Neuronal stem cell (in vitro differentiated cells): ENCODE measurements around the gene TWF1.

ENCODE experiments used
- DNase-seq: peaks from one replicate; pipeline ENCODE4 v3.0.0-alpha.2; 2013; ENCODE audit warnings: low spot score
- H2AFZ ChIP-seq: one replicate; pipeline ENCODE4 v1.6.1; 2013; ENCODE audit warnings: mild to moderate bottlenecking, low read length, inconsistent platforms
- H2AK5ac ChIP-seq: 2 replicates; pipeline ENCODE4 v1.6.1; 2013; ENCODE audit warnings: low read depth, mild to moderate bottlenecking, inconsistent platforms, low read length, moderate library complexity, mixed read lengths
- H2BK120ac ChIP-seq: 2 replicates; pipeline ENCODE4 v1.6.1; 2013; ENCODE audit warnings: low read depth, mild to moderate bottlenecking, inconsistent platforms, low read length, moderate library complexity, mixed read lengths
- H2BK12ac ChIP-seq: one replicate; pipeline ENCODE4 v1.6.1; 2013; ENCODE audit warnings: low read length, inconsistent platforms
- H2BK15ac ChIP-seq: 2 replicates; pipeline ENCODE4 v1.6.1; 2013; ENCODE audit warnings: mild to moderate bottlenecking, low read length, inconsistent platforms, mixed read lengths
- H2BK5ac ChIP-seq: one replicate; pipeline ENCODE4 v1.6.1; 2013; ENCODE audit warnings: inconsistent platforms, mild to moderate bottlenecking, low read length, moderate library complexity
- H3K14ac ChIP-seq: one replicate; pipeline ENCODE4 v1.6.1; 2013; ENCODE audit warnings: low read length, inconsistent platforms
- H3K18ac ChIP-seq: 2 replicates; pipeline ENCODE4 v1.6.1; 2013; ENCODE audit warnings: low read length, inconsistent platforms
- H3K23ac ChIP-seq: 2 replicates; pipeline ENCODE4 v1.6.1; 2013; ENCODE audit warnings: low read depth, mild to moderate bottlenecking, mixed read lengths, low read length, inconsistent platforms; ENCODE audit not compliant: poor library complexity
- H3K27ac ChIP-seq: replicated peaks from 3 replicates; pipeline ENCODE4 v1.5.1; 2013; ENCODE audit warnings: low read length, inconsistent platforms
- H3K27me3 ChIP-seq, 3 experiments: 2 replicates each; pipeline ENCODE4 v1.6.1; 2013; ENCODE audit warnings: low read length in 3 of 3, mild to moderate bottlenecking in 2 of 3, inconsistent platforms in 1 of 3, low read depth in 1 of 3, mixed read lengths in 1 of 3, moderate library complexity in 1 of 3; ENCODE audit not compliant: control insufficient read depth in 3 of 3, insufficient read depth in 3 of 3
- H3K36me3 ChIP-seq, 2 donors: replicated peaks in 1 of 2; 2 replicates each; pipeline ENCODE4 v1.6.1; 2013; ENCODE audit warnings: low read length in 2 of 2; ENCODE audit not compliant: control insufficient read depth in 2 of 2, insufficient read depth in 2 of 2
- H3K4ac ChIP-seq: 2 replicates; pipeline ENCODE4 v1.6.1; 2013; ENCODE audit warnings: inconsistent platforms, mild to moderate bottlenecking, low read length, moderate library complexity
- H3K4me1 ChIP-seq, 2 donors: 1 replicate in 1 of 2; 2 replicates in 1 of 2; pipeline ENCODE4 v1.6.1; 2013; ENCODE audit warnings: low read length in 2 of 2, low read depth in 1 of 2; ENCODE audit not compliant: control insufficient read depth in 2 of 2, insufficient read depth in 1 of 2
- H3K4me2 ChIP-seq: one replicate; pipeline ENCODE4 v1.6.1; 2013; ENCODE audit warnings: mild to moderate bottlenecking, low read length, inconsistent platforms; ENCODE audit not compliant: insufficient read depth, poor library complexity, severe bottlenecking
- H3K4me3 ChIP-seq, 2 donors: 2 replicates each; pipeline ENCODE4 v1.5.1; 2013; ENCODE audit warnings: low read length in 2 of 2, mild to moderate bottlenecking in 2 of 2, inconsistent platforms in 1 of 2, moderate library complexity in 1 of 2
- H3K79me1 ChIP-seq: one replicate; pipeline ENCODE4 v1.6.1; 2013; ENCODE audit warnings: low read depth, mild to moderate bottlenecking, inconsistent platforms, low read length, moderate library complexity
- H3K9ac ChIP-seq: one replicate; pipeline ENCODE4 v1.6.1; 2013; ENCODE audit warnings: mild to moderate bottlenecking, low read depth, low read length, inconsistent platforms; ENCODE audit not compliant: poor library complexity
- H3K9me3 ChIP-seq, 2 donors: replicated peaks in 1 of 2; 2 replicates each; pipeline versions ENCODE3 to v1.6.1; 2013; ENCODE audit warnings: low read length in 2 of 2, mild to moderate bottlenecking in 2 of 2, inconsistent platforms in 1 of 2, low read depth in 1 of 2, mixed read lengths in 1 of 2, moderate library complexity in 1 of 2; ENCODE audit not compliant: control insufficient read depth in 2 of 2, insufficient read depth in 1 of 2
- H4K8ac ChIP-seq: one replicate; pipeline ENCODE4 v1.6.1; 2013; ENCODE audit warnings: low read depth, mild to moderate bottlenecking, inconsistent platforms, low read length, moderate library complexity
- H4K91ac ChIP-seq: one replicate; pipeline ENCODE4 v1.6.1; 2013; ENCODE audit warnings: low read length, low read depth, mild to moderate bottlenecking, inconsistent platforms; ENCODE audit not compliant: poor library complexity
- WGBS, 2 donors: extraction: QIAGEN DNeasy Blood & Tissue Kit; methylation state at CpG; one replicate each; pipeline ENCODE4 v1.1.7; 2013; ENCODE audit warnings: missing lambda C conversion rate in 2 of 2, mixed read lengths in 1 of 2; ENCODE audit not compliant: insufficient read length in 2 of 2, insufficient replicate concordance in 1 of 2; ENCODE audit errors: extremely low coverage in 2 of 2; 5-methylcytosine and 5-hydroxymethylcytosine counted together

Gene TWF1

DNA sequence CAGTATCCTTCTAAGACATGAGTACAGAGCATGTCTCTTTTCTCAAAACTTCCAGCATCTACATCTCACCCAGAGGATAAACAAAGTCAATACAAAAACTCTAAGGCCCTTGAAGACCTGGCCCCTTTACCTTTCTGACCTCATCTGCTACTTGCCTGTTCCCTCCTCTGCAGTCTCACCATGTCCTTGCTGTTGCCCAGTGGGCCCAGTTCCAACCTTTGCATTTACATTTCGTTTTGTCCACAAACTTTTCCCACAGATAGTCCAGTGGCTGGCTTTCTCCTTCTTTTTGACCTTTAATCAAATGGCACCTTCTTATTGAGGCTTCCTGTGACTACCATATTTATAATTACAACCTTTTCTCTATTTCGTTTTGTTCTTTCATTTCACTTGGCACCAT lies 45.7 kb downstream of the TWF1 start:
- Histone ChIP-seq H4K8ac (no peak overlapping the region), H2BK5ac (no peak overlapping the region), H3K4me2 (no peak overlapping the region), H3K9me3 (no peaks in the 10 kb centered on the region), H3K18ac (no peak overlapping the region), H3K4me3 (no peak overlapping the region), H3K4me1 (peaks cover 0 to 4% of the 10 kb centered on the region in 2 donors), H2BK15ac (no peak overlapping the region), H3K27me3 (peaks cover 0 to 4% (median 0%) of the 10 kb centered on the region in 3 experiments), H3K9ac (no peak overlapping the region), H3K23ac (no peak overlapping the region), H3K14ac (no peak overlapping the region), H3K79me1 (peaks cover 3% of the 10 kb centered on the region), H3K36me3 (no peaks in the 10 kb centered on the region), H4K91ac (no peak overlapping the region), H3K27ac (no peak overlapping the region), H2AFZ (no peak overlapping the region), H2BK12ac (peak overlapping the region; percentile 6), H2BK120ac (no peak overlapping the region), H3K4ac (no peak overlapping the region), H2AK5ac (no peak overlapping the region)
- DNase-seq = no peak
- WGBS, 2 donors = no CpG with 5 or more reads among the region's 2 CpGs

DNA sequence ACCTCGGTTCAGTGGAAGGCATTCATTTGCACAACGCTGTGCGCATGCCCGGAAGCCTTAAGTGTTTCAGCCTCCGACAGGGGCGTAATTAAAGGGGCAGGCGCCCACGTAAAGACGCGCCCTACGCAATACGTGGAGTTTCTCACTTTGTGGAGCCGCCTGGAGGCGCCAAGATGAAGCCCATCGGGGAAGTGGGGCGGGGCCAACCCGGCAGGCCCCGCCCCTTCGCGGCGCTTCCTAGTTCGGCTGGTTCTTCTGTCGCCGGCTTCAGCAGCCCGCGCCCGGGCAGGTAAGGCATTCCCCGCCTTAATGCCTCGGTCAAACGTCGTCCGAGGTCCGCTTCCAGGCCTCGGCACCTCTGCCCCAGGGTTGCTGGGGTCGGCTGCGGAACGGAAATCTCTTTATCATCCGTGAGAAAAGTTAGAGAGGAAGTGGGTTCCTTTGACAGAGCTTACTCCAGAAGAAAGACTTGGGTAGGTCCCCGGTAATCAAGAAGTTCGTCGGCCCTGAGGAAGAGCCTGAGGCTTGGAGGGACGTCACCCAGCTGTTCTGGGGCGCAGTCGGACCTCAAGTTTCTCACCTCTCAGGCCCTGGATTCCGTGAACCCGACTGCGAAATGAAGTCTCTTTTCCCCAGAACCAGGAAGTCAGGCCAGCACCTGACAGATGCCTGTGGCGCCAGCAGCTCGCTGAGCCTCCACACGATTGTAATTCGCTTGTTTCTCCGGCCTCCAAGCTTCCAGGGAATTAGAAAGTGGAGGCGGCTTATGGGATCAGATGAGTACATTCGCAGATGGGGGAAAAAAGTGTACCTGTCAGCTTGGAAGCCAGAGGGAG lies 47.2 kb downstream of the TWF1 start, which contains the start of the genes IRAK4 and PUS7L:
Gene IRAK4 (plus strand): TSS at position 224 of the 836 bp plus-strand sequence. CDS start 9,161 bp downstream, outside the sequence.
Gene PUS7L (minus strand): TSS at position 63 of the 836 bp plus-strand sequence. CDS start 3,545 bp downstream, outside the sequence.
- Histone ChIP-seq H3K14ac (peak within 1 kb of the TSS; percentile 75), H3K18ac (peak within 1 kb of the TSS; percentile 83), H2AK5ac (no peak within 1 kb of the TSS), H3K79me1 (peaks cover 3% of the 10 kb centered on the region), H4K91ac (no peak within 1 kb of the TSS), H2AFZ (no peak within 1 kb of the TSS), H3K27me3 (peaks cover 0 to 4% (median 0%) of the 10 kb centered on the region in 3 experiments), H3K27ac (no peak within 1 kb of the TSS), H3K4me2 (peak within 1 kb of the TSS; percentile 64), H3K4me1 (peaks cover 0 to 4% of the 10 kb centered on the region in 2 donors), H2BK5ac (peak within 1 kb of the TSS; percentile 72), H2BK15ac (no peak within 1 kb of the TSS), H4K8ac (no peak within 1 kb of the TSS), H2BK120ac (no peak within 1 kb of the TSS), H3K4ac (peak within 1 kb of the TSS; percentile 17), H3K36me3 (no peaks in the 10 kb centered on the region), H3K4me3 (peak within 1 kb of the TSS in 1 of 2 donors; percentile 86), H3K9ac (peak within 1 kb of the TSS; percentile 87), H2BK12ac (no peak within 1 kb of the TSS), H3K23ac (peak within 1 kb of the TSS; percentile 93), H3K9me3 (no peaks in the 10 kb centered on the region)
- no CpG with 5 or more reads among the region's 54 CpGs for WGBS, 2 donors
- peak; percentile 90 for DNase-seq

DNA sequence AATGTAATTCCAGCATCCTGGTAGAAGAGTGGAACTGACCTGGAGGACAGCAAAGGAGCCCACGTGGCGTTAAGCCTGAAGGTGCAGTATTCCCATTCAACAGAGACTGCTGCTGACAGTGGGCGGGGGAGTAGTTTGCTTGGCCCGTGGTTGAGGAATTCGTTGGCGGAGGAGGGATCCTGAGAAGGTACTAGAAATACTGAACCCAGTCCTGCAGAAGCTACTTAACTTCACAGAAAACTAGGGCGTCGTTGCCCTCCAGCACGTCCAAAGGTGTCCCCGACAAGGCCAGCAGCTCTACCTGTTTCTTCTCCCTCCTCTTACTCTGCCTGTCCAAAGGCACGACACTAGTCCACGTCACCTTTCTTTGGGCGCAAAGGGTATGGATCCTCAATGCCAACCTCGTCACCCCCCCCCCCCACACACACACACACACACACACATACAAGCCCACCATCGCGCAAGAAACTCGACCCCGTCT lies 47.8 kb downstream of the TWF1 start:
- H2BK15ac ChIP-seq = no peak overlapping the region
- peak overlapping the region; percentile 87 for H3K9ac ChIP-seq
- no peak overlapping the region for H2AFZ ChIP-seq
- peak overlapping the region; percentile 93 for H3K23ac ChIP-seq
- H2AK5ac ChIP-seq = no peak overlapping the region
- peak overlapping the region; percentile 83 for H3K18ac ChIP-seq
- H3K27me3 ChIP-seq = peaks cover 0 to 4% (median 0%) of the 10 kb centered on the region in 3 experiments
- H3K79me1 ChIP-seq = peaks cover 3% of the 10 kb centered on the region
- H4K91ac ChIP-seq = no peak overlapping the region
- no peak overlapping the region for H3K27ac ChIP-seq
- H4K8ac ChIP-seq = no peak overlapping the region
- H2BK5ac ChIP-seq = no peak overlapping the region
- peak overlapping the region in 1 of 2 donors; percentile 78 for H3K4me3 ChIP-seq
- peak overlapping the region; percentile 34 for H3K4me2 ChIP-seq
- no peak overlapping the region for H2BK120ac ChIP-seq
- H3K4me1 ChIP-seq = peaks cover 0 to 4% of the 10 kb centered on the region in 2 donors
- H2BK12ac ChIP-seq = no peak overlapping the region
- peak overlapping the region; percentile 75 for H3K14ac ChIP-seq
- H3K9me3 ChIP-seq = no peaks in the 10 kb centered on the region
- DNase-seq = peak; percentile 24
- H3K36me3 ChIP-seq = no peaks in the 10 kb centered on the region
- no CpG with 5 or more reads among the region's 18 CpGs for WGBS, 2 donors
- no peak overlapping the region for H3K4ac ChIP-seq

DNA sequence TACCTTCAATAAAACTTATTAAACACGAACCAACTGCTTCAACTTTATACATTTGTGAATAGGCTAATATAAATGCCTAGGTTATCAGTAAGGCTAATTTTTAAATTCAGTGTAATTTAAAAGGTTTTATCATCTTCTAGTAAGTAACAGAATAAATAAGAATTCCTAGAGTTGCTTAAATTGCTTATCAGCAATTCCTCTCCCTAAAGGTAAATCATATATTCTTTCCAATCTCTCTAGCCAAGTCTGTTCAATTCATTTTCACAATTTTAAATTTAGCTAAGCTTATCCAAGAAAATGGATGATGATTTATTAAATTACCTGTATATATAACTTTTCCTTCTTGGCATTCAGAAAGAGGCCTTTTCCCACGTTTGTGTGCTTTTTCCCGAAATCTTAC lies 52.1 kb downstream of the TWF1 start:
- Histone ChIP-seq H3K14ac (no peak overlapping the region), H3K79me1 (peaks cover 3% of the 10 kb centered on the region), H3K4me2 (no peak overlapping the region), H3K23ac (no peak overlapping the region), H3K27ac (no peak overlapping the region), H3K9ac (no peak overlapping the region), H2AK5ac (no peak overlapping the region), H3K9me3 (no peaks in the 10 kb centered on the region), H2BK15ac (no peak overlapping the region), H4K91ac (no peak overlapping the region), H2BK12ac (no peak overlapping the region), H2BK120ac (no peak overlapping the region), H3K36me3 (peaks cover 0 to 3% of the 10 kb centered on the region in 2 donors), H3K4me3 (no peak overlapping the region), H3K4me1 (peaks cover 0 to 4% of the 10 kb centered on the region in 2 donors), H2AFZ (no peak overlapping the region), H2BK5ac (no peak overlapping the region), H3K18ac (no peak overlapping the region), H4K8ac (no peak overlapping the region), H3K4ac (no peak overlapping the region), H3K27me3 (peaks cover 0 to 4% (median 0%) of the 10 kb centered on the region in 3 experiments)
- no peak for DNase-seq
- WGBS, 2 donors = no CpG with 5 or more reads among the region's 3 CpGs
